Measurements from ENCODE around the gene SLC4A1AP.
"Not testable (repeated sequence)": the region's sequence is repeated elsewhere in the genome, so short reads cannot be mapped to it uniquely, and the experiment has no call there.

The SLC4A1AP gene, protein sequence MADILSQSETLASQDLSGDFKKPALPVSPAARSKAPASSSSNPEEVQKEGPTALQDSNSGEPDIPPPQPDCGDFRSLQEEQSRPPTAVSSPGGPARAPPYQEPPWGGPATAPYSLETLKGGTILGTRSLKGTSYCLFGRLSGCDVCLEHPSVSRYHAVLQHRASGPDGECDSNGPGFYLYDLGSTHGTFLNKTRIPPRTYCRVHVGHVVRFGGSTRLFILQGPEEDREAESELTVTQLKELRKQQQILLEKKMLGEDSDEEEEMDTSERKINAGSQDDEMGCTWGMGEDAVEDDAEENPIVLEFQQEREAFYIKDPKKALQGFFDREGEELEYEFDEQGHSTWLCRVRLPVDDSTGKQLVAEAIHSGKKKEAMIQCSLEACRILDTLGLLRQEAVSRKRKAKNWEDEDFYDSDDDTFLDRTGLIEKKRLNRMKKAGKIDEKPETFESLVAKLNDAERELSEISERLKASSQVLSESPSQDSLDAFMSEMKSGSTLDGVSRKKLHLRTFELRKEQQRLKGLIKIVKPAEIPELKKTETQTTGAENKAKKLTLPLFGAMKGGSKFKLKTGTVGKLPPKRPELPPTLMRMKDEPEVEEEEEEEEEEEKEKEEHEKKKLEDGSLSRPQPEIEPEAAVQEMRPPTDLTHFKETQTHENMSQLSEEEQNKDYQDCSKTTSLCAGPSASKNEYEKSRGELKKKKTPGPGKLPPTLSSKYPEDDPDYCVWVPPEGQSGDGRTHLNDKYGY

DNA sequence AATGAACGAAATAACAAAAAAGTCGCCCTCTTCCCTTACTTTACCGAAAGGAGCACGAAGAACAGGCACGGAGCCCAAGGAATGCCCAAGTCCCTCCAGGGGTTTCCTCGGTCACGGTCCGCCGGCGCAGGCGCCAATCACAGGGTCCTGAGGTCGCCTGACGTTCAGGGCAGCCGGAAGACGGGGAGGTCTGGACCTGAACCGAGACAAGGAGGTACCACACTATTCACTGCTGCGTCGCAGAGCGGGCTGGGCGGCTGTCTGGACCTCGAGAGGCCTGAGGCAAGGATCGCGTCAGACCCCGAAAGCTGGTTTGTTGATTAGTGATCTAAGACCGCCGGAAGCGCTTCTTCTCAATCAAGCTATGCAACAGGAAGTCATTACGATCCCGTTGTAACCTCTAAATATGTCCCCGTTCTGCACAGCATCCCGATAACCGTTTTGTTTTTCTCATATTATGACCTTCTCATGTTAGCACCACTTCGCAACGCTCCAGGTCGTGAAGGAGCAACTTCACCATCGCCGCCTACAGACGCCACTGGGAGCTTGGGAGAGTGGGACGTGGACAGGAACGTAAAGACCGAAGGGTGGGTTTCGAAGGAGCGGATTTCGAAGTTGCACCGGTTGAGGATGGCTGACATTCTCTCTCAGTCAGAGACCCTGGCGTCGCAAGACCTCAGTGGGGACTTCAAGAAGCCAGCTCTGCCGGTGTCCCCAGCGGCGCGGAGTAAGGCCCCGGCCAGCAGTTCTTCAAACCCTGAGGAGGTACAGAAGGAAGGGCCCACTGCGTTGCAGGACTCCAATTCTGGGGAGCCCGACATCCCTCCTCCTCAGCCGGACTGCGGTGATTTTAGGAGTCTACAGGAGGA is at the start of gene SLC4A1AP, which contains the start of gene SUPT7L:
SLC4A1AP (plus strand) TSS at position 605 of the 869 bp plus-strand sequence; CDS start at position 631, 26 bp downstream.
SUPT7L (minus strand) TSS at position 330 of the 869 bp plus-strand sequence. CDS start 1,422 bp downstream, outside the sequence.
- peak within 1 kb of the TSS; percentile 61 to 93 (median 69) for H3K4me3 ChIP-seq
- peak within 1 kb of the TSS; percentile 23 to 96 (median 89) for H3K27ac ChIP-seq

DNA sequence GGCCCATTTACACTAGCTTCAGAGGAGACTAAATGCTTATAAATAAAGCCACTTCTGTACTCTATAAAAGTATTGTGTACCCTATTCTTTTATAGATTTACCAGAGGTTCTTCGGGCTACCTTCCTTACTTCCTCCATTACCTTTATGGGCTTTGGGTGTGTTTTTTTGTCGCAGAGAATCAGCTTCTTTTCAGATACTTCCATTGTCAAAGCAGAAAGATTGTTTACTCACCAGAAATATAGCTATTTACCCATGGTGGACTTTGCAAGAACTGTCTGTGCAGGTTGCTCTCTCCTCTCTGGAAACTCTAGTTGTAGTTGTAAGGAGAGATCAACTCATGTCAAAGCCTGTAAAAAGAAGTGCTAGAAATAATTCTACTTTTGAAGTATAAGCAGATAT is 49.7 kb upstream of the SLC4A1AP start:
- Histone ChIP-seq H3K27ac (no peak overlapping the region), H3K4me3 (no peak overlapping the region)

DNA sequence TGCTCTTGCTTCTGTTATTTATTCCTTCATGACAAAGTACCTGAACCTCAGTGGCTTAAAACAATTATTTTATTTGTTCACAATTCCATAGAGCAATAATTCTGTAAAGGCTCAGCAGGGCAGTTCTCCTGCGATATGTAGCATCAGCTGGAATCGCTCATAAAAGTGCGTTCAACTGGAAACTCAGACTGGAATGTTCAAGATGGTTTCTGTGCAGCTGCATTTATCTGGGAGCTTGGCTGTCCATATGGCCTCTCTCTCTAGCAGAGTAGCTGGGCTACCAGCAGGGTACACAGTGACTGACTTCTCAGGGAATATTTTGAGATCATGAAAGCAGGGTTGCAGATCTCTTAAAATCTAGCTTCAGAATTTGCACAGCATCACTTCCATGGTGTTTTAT is 48.4 kb upstream of the SLC4A1AP start:
- H3K27ac ChIP-seq = no peak overlapping the region
- no peak overlapping the region for H3K4me3 ChIP-seq

DNA sequence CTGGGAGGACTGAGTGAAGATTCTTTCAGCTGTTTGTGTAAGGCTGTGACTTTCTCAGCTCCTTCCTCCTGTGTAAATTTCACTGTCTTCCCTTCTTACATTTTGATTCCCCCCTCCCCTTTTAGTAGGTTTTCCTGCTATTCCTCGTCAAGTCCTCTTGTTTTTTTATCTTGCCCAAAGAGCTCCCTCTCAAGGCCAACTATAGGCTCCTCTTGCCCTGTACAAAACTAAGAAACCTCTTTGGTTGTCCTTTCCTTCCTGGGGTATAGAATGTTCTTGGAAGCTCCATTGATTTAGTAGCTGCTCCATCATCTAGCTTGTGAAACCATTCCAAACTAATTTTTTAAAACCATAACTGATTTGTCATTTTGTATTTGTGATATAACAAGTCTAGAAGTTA is 42.2 kb upstream of the SLC4A1AP start:
- H3K4me3 ChIP-seq = no peak overlapping the region
- H3K27ac ChIP-seq = no peak overlapping the region

DNA sequence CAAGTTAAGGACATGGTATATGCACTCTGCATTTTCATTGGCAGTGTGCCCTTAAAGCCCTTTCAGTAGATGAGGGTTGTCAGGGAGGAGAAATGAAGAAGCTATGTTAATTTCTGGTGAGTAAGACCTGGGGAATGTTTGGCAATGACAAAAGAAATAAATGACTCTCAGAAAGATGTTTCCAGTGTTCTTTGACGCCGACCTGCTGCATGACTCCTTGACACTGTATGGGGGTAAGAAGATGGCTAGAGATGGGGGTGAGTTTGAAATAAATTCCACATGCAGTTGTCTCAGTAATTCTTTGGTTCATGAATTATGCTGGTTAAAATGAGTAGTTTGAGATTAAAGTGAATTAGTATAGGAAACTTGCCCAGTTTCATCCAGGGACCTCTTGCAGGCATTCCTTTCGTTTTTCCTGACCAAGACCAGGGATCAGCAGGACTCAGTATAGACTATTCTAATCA is 40.7 kb upstream of the SLC4A1AP start:
- no peak overlapping the region for H3K27ac ChIP-seq
- H3K4me3 ChIP-seq = no peak overlapping the region

DNA sequence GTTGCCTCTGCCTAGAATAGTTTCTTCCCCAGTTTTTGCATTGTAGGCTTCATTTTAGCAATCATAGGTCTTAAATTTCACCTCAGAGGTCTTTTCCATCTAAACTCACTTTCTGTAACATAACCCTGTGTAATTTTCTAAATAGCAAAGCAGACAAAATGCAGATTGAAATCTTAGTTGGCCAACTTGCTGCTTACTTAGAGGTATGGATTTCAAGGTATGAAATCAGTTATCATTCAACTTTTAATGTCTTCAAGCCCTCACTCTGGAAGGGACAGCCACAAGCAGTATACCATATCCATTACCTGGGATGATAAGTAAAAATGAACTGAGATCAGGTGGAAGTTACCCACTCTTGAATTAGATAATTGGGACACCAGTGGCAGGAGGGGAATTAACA is 38.7 kb upstream of the SLC4A1AP start:
- Histone ChIP-seq H3K27ac (no peak overlapping the region), H3K4me3 (no peak overlapping the region)

DNA sequence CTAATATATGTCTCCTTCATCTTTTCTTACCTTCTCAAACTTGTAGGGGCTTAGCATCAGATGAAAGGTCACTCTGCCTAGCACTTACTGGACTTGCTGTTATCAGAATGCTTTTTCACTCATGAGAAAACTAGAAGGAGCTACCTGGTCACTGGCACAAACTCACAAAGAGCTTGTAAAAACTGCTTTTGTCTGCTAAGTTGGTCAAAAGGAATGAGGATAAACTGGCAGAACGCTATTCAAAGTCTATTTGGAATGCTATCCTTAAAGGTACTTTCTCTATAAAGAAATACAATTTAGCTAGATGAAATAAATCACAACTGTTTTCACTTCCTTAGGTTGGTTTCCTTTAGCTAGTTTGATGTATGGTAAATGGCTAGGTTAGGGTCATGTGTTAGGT is 37.4 kb upstream of the SLC4A1AP start:
- H3K4me3 ChIP-seq = not testable (repeated sequence)
- peak overlapping the region in 7 of 21 experiments; percentile 9 to 90 (median 42) for H3K27ac ChIP-seq

DNA sequence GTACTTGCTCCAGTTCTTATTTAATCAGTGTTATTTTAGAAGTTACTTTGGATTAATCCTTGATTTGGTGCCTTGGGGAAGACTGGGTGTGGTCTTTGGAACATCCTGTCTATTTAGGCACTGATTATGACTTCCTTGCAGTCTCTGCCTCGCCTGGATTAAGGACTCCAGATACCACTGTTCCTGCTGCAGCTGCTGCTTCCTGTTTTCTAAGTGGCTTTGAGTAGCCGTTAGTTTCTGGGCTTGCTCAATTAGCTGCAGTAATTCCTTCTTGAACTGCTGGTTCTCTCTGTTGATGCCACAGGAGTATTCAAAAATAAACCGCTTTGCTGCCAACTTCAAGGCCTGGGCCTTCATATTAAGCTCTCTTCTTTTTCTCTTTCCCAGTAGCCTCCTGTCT is 36.8 kb upstream of the SLC4A1AP start:
- H3K4me3 ChIP-seq = not testable (repeated sequence)
- H3K27ac ChIP-seq = peak overlapping the region in 9 of 21 experiments; percentile 2 to 90 (median 58)

DNA sequence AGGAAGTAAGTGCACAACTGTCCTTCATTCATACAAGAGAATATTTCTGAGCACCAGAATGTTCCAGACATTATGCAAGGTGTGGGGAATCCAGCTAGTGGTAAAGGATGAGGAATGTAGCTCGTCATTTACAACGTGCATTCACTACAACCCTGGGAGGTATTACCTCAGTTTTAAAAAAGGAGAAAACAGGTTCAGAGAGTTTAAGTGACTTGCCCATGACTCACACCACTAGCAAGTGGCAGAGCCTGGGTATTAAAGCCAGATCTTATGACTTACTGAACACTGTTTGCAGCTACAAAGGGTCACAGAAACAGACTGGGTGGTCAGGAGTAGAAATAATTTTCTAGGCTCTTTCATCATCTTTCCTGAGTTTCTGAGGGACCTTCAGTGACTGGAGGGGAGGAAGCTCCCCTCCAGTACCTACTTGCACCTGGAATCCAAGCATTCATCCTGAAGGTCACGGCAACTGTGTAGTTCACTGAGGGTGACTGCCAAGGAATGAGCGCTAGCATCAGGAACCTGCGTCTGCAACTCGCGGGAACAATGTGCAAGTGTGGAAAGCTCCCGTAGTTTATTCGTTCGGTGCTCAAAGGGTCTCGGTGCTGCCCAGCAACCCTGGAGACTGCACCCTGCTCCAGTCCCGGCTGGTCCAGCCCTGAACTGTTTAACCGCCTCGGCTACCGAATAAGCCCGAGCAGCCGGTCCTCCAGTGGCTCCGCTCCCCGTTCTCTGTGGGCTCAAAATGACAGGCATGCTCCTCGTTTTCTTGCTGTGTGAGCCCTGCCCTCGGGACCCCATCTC is 35.5 kb upstream of the SLC4A1AP start:
- peak overlapping the region; percentile 59 to 92 (median 70) for H3K4me3 ChIP-seq
- peak overlapping the region in 20 of 21 experiments; percentile 49 to 94 (median 85) for H3K27ac ChIP-seq

DNA sequence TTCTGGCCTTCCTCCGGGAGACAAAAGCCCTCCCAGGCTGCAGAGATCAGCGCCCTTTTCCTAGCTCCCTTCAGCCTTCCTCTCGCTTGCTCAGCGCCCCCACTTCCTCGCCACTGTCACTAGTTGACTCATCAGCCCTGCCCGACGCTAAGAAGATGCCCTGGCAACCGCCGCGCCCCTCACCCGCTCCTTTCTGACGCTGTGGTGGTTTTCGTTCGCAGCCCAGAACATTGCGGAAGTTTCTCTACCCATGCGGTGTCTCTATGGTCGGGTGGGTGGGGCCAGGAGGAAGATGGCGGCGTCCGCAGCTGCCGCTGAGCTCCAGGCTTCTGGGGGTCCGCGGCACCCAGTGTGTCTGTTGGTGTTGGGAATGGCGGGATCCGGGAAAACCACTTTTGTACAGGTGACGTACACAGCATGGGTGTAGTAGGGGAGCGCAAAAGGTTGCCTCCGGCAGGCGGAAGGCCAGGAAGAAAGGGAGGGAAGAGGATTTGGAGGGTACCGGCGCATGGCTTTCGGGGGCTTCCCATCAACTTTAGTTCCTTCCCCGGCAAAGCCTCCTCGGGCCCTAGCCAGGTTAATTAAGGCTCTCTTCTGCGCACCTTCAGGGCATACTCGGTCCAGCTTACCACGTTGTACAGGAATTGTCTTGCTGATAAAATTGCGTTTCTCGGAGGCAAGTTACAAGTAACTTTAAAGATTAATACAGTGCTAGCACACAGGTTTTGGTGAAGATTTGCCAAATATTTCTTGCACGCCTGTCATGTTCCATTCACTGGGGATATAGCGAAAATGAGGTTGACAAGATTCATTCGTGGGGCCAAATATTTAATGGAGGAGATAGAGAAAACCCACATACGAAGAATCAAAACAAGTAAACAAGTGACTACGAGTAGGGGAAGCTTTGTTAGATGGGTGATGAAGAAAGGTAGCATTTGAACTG is 34.7 kb upstream of the SLC4A1AP start, which contains the start of the genes CCDC121 and GPN1:
CCDC121 (minus strand) TSS at position 246 of the 943 bp plus-strand sequence. CDS start 1,213 bp downstream, outside the sequence.
GPN1 (plus strand) TSS at position 284 of the 943 bp plus-strand sequence; CDS start at position 293, 9 bp downstream.
- Histone ChIP-seq H3K27ac (peak within 1 kb of the TSS in 20 of 21 experiments; percentile 49 to 94 (median 85)), H3K4me3 (peak within 1 kb of the TSS; percentile 59 to 92 (median 70))

DNA sequence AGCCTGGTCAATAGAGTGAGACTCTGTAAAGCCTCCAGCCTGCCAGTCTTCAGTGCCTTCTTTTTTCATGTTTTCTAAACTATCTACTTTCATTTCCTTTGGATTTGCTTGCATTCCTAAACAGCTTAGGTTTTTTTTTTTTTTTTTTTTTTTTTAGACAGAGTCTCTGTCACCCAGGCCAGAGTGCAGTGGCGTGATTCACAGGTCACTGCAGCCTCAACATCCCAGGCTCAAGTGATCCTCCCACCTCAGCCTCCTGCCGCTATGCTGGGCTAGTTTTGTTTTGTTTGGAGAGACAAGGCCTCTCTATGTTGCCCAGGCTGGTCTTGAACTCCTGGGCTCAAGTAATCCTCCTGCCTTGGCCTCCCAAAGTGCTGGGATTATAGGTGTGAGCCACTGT is 33.4 kb upstream of the SLC4A1AP start:
- H3K4me3 ChIP-seq = peak overlapping the region in 1 of 7 experiments; percentile 87

DNA sequence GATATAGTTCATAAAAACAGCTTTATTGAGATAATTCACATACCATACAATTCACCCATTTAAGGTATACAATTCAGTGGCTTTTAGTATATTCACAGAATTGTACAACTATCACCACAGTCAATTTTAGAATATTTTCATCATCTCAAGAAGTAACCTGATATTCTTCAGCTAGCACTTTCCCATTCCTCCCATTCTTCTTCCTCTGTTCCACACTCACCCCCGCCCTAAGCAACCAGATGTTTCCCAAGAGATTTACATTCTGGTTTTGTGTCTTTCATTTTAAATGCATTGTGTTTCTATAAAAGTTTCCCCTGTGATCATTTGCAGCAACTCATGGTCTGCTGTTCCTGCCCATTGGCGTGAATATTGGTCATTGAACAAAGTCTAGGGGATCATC is 29.4 kb upstream of the SLC4A1AP start:
- Histone ChIP-seq H3K4me3 (no peak overlapping the region), H3K27ac (no peak overlapping the region)

More for the DNA sequence above, 33.4 kb upstream of the SLC4A1AP start:
- H3K27ac ChIP-seq = not testable (repeated sequence)

DNA sequence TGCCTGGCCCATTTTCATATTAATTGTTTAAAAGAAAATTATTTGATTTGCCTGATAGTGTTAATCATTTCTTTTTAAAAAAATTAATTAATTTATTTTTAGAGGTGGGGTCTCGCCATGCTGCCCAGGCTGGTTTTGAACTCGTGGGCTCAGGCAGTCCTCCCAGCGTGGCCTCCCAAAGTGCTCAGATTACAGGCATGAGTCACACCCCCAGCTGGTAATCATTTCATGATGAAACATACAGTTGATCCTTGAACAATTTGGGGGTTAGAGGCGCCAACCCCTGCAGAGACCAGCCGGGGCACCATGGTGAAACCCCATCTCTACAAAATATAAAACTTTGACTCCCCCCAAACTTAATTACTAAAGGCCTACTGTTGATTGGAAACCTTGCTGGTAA is 26.9 kb upstream of the SLC4A1AP start:
- no peak overlapping the region for H3K4me3 ChIP-seq
- H3K27ac ChIP-seq = no peak overlapping the region

DNA sequence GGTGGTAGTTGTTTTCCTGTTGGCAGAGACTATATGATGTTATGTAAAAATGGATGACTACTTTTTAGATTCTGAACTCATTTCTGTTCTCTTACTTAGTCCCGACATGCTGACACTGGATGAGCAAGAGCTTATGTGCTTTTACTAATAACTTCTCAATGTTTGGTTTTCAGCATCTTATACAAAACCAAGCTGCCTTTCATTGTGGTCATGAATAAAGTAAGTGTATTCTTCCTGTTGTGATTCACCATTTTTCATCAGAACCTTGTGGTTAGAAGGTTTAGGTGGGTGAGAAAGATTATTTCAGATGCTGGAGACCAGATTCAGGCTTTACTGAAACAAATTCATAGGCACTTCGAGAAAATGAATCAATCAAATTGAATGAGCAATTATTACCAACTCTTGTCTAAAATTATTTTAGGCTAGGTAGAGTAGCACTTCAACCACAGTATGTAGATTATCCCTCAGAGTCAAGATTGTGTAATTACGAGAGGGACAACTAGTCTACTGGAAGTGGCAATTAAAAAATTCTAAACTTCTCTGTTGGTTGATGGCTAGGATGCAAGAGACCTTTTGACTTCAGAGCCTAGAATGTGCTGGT is 25.6 kb upstream of the SLC4A1AP start:
- H3K4me3 ChIP-seq = no peak overlapping the region
- no peak overlapping the region for H3K27ac ChIP-seq

DNA sequence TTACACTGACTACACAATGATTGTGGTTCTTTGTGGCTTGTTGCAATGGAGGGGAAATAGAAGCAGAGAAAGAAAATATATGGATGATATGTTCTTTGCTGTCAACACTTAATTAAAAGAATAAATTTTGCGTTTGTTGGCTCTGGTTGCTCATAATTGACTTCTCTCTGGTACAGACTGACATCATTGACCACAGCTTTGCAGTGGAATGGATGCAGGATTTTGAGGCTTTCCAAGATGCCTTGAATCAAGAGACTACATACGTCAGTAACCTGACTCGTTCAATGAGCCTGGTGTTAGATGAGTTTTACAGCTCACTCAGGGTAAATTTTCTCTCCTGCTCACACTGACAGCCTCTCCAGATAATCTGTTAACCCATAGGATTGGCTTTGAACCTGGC is 25.0 kb upstream of the SLC4A1AP start:
- H3K27ac ChIP-seq = no peak overlapping the region
- no peak overlapping the region for H3K4me3 ChIP-seq

DNA sequence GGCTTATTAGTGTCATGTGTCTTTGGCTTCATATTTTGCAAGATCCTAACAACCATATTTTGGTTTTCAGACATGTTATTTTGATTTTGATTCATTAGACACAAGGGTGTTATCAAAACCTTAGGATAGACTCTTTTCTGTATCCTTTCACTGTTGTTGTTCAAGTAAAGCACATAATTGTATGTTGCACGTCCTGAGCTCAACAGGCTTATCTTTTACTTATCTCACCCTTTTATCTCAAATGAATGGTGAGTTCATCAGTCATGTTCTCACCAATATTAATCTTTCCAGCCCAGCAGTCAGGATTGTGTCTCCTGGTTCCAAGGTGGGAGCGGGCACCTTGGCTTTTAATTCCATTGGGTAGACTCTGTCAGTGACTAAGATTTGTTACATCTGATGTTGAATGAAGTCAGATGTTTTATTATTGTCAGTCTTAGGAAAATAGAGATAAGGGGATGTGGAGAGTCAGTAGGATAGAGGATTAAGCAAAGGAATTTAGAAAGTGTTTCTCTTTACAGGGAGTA is 22.9 kb upstream of the SLC4A1AP start:
- H3K27ac ChIP-seq = no peak overlapping the region
- H3K4me3 ChIP-seq = no peak overlapping the region

DNA sequence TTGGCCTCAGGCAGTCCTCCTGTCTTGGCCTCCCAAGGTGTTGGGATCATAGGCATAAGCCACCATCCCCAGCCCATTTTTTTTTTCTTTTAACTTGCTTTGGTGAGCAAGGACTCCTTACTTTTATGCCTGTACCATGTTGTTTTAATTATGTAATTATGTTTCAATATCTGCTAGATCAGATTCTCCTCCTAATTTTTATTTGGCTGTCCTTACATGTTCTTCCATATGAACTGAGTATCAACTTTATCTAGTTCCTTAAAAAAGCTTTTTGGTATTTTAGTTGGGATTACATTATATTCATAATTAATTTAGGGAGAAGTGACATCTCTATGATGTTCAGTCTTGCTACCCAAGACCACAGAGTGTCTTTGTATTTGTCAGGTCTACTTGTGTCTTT is 18.5 kb upstream of the SLC4A1AP start:
- no peak overlapping the region for H3K27ac ChIP-seq
- no peak overlapping the region for H3K4me3 ChIP-seq
